Esophagus muscularis mucosa (tissue), 3 donors: ENCODE measurements around the gene TBX15.

Experiments used
- POLR2A ChIP-seq: fragments of 450-650 bp; IDR thresholded peaks from one replicate; pipeline ENCODE4 v1.6.1; 2017; ENCODE audit warnings: antibody characterized with exemption, moderate library complexity, mild to moderate bottlenecking, low read depth
- POLR2AphosphoS5 ChIP-seq, 2 donors: sonication (generic); formaldehyde crosslinking; IDR thresholded peaks; one replicate each; pipeline ENCODE4 v1.6.1; 2017; ENCODE audit warnings: antibody characterized with exemption in 2 of 2
- TF ChIP-seq, protein P1 (sequence below), 3 experiments: fragments of 200-600 bp in 2 of 3; fragments of 450-650 bp in 1 of 3; sonication (generic) in 2 of 3; IDR thresholded peaks; one replicate each; pipeline ENCODE4 v1.5.1; 2017 to 2019; ENCODE audit warnings: antibody characterized with exemption in 3 of 3, mild to moderate bottlenecking in 2 of 3, moderate library complexity in 1 of 3

DNA sequence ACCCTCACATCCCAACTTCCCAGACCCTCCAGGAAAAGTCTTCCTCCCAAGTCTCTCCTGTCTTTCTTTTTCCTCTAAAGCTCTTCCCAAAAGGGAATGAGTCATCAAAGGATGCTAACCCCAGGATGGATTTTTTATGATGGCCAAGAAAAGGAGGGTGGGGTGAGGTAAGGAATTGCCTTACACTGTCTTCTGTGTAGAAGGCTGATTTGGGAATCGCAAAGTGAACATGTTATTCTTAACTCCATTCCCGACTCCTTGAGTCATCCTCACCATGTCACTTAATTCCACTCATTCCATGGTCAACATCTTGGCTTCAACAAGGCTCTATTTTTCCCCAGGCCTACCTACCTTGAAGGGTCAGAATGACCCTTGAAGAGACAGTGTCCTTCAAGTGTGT is 44.0 kb downstream of the TBX15 start:
- TF ChIP-seq, protein P1, sequence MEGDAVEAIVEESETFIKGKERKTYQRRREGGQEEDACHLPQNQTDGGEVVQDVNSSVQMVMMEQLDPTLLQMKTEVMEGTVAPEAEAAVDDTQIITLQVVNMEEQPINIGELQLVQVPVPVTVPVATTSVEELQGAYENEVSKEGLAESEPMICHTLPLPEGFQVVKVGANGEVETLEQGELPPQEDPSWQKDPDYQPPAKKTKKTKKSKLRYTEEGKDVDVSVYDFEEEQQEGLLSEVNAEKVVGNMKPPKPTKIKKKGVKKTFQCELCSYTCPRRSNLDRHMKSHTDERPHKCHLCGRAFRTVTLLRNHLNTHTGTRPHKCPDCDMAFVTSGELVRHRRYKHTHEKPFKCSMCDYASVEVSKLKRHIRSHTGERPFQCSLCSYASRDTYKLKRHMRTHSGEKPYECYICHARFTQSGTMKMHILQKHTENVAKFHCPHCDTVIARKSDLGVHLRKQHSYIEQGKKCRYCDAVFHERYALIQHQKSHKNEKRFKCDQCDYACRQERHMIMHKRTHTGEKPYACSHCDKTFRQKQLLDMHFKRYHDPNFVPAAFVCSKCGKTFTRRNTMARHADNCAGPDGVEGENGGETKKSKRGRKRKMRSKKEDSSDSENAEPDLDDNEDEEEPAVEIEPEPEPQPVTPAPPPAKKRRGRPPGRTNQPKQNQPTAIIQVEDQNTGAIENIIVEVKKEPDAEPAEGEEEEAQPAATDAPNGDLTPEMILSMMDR (IDR thresholded peaks at IDR 0.05), result no peak
- no peak for TF ChIP-seq POLR2AphosphoS5 (IDR thresholded peaks at IDR 0.05)
- no peak for TF ChIP-seq POLR2A
